Measurements from ENCODE around the gene HEATR1. TPM values are rescaled to one million over a fixed set of nuclear protein-coding genes. Genes with fewer than 3 reads are reported as not detected.

The HEATR1 gene
- total and polyA plus RNA-seq, 4 donors, result 4.2 to 37.5 (median 19.6) TPM

DNA sequence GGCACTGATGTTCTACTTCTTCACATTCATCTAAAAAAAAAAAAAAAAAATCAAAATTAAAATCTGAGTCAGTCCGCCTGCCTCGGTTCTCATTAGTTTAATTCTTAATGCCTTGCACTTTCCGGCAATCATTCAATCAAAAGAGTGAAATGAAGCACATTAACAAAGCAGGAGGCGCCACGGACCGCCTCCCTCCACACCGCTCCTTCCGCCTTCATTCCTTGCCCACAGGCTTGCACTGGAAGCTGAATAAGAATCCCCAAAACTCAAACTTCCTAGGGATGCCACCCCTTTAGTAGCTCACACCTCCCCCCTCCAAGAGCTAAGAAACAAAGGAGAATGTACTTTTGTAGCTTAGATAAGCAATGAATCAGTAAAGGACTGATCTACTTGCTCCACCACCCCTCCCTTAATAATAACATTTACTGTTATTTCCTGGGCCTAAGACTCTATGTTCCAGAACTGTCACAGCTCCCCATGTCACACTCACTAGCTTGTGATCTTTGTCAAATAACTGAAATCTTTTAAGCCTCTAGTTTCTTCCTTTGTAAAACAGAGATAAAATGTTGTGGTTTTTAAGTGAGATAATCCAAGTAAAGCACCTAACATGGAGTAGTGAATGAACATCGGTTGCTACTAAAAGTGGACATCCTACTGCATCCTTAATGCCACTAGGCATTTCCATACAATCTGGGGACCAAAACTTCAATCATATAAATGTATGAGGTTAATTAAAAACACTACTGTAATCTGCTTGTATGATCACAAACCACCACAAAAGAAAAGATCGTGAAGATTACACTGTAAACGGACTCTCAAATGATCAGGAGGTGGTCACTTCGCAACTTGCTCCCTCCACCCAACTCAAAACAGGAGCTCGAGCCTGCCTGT lies 53.1 kb downstream of the HEATR1 start:
- H3K27ac ChIP-seq (ENCODE audit: low read depth in 1 of 2, low read length in 1 of 2), result no peak overlapping the region
- H3K9me3 ChIP-seq (ENCODE audit: control insufficient read depth in 4 of 4, insufficient read depth in 3 of 4, low read length in 3 of 4), result no peaks in the 10 kb centered on the region
- H3K27me3 ChIP-seq (ENCODE audit: control insufficient read depth in 3 of 3, insufficient read depth in 3 of 3, low read length in 2 of 3), result no peaks in the 10 kb centered on the region
- H3K4me1 ChIP-seq (ENCODE audit: control insufficient read depth in 5 of 5, insufficient read depth in 5 of 5, low read length in 5 of 5), result no peaks in the 10 kb centered on the region
- no peak for ATAC-seq (ENCODE audit: insufficient read depth, low FRiP score)
- no peak overlapping the region for H3K4me3 ChIP-seq
- WGBS, 2 donors, result 86 to 91% methylated on average over 13 of the region's 13 CpGs
- no peak for DNase-seq
- TF ChIP-seq, protein P1, sequence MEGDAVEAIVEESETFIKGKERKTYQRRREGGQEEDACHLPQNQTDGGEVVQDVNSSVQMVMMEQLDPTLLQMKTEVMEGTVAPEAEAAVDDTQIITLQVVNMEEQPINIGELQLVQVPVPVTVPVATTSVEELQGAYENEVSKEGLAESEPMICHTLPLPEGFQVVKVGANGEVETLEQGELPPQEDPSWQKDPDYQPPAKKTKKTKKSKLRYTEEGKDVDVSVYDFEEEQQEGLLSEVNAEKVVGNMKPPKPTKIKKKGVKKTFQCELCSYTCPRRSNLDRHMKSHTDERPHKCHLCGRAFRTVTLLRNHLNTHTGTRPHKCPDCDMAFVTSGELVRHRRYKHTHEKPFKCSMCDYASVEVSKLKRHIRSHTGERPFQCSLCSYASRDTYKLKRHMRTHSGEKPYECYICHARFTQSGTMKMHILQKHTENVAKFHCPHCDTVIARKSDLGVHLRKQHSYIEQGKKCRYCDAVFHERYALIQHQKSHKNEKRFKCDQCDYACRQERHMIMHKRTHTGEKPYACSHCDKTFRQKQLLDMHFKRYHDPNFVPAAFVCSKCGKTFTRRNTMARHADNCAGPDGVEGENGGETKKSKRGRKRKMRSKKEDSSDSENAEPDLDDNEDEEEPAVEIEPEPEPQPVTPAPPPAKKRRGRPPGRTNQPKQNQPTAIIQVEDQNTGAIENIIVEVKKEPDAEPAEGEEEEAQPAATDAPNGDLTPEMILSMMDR (IDR thresholded peaks at IDR 0.05; ENCODE audit: control extremely low read depth, extremely low read depth), result no peak
- peaks cover 38 to 82% (median 45%) of the 10 kb centered on the region in 4 donors for H3K36me3 ChIP-seq (ENCODE audit: control insufficient read depth in 4 of 4, insufficient read depth in 4 of 4, low read length in 4 of 4)
- no peak overlapping the region for H3K9ac ChIP-seq (ENCODE audit: insufficient read depth in 1 of 2, low read length in 2 of 2)

DNA sequence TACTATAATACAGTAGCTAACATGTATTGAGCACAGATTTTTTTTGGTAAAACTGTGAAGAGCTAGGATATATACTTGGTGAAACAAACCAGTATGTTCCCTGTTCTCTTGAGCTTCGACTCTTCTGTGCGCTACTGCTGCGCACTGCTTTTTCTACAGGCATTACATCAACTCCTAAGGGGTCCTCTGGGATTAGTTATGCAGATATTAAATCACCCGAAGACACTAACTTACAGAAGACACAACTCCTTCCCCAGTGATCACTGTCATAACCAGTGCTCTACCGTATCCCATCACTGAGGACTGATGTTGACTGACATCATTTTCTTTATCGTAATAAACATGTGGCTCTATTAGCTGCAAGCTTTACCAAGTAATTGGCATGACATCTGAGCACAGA lies 55.9 kb downstream of the HEATR1 start:
- TF ChIP-seq, protein P1 (IDR thresholded peaks at IDR 0.05; ENCODE audit: control extremely low read depth, extremely low read depth), result no peak
- Histone ChIP-seq H3K9ac (ENCODE audit: insufficient read depth in 1 of 2, low read length in 2 of 2) (no peak overlapping the region), H3K4me1 (ENCODE audit: control insufficient read depth in 5 of 5, insufficient read depth in 5 of 5, low read length in 5 of 5) (no peaks in the 10 kb centered on the region), H3K9me3 (ENCODE audit: control insufficient read depth in 4 of 4, insufficient read depth in 3 of 4, low read length in 3 of 4) (no peaks in the 10 kb centered on the region), H3K36me3 (ENCODE audit: control insufficient read depth in 4 of 4, insufficient read depth in 4 of 4, low read length in 4 of 4) (peaks cover 36 to 86% (median 47%) of the 10 kb centered on the region in 4 donors), H3K27ac (ENCODE audit: low read depth in 1 of 2, low read length in 1 of 2) (no peak overlapping the region), H3K27me3 (ENCODE audit: control insufficient read depth in 3 of 3, insufficient read depth in 3 of 3, low read length in 2 of 3) (no peaks in the 10 kb centered on the region), H3K4me3 (no peak overlapping the region)
- 86 to 90% methylated on average over 6 of the region's 6 CpGs for WGBS, 2 donors
- no peak for ATAC-seq (ENCODE audit: insufficient read depth, low FRiP score)
- no peak for DNase-seq

DNA sequence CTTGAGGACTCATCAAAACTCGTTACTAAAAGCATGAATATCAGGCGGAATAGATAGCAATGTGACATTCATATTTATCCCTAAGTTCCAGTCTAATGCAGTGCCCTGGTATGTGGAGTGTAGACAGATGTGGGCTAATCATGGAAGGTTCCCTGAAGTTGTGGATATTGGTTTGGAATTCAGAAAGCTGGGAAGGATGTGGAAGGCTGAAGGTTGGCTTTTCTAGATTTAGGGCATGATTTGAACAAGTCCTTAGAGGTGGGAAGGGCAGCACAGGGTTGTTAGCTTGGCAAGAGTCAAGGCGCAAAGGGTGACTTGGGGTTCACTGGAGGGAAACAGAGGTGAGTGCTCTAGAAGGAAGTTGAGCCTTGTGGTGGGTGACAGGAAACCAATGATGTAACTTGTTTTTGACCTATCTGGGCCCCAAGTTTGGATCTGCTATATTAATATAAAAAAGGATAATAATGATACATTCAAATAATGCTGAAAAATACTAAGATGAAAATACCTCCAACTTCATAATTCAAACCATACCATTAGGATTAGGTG lies 58.6 kb downstream of the HEATR1 start:
- ATAC-seq (ENCODE audit: insufficient read depth, low FRiP score) (no peak), DNase-seq (no peak)
- peaks cover 33 to 89% (median 50%) of the 10 kb centered on the region in 4 donors for H3K36me3 ChIP-seq (ENCODE audit: control insufficient read depth in 4 of 4, insufficient read depth in 4 of 4, low read length in 4 of 4)
- WGBS, 2 donors, result 71 to 72% methylated on average over 3 of the region's 3 CpGs
- no peak overlapping the region for H3K4me3 ChIP-seq
- no peaks in the 10 kb centered on the region for H3K27me3 ChIP-seq (ENCODE audit: control insufficient read depth in 3 of 3, insufficient read depth in 3 of 3, low read length in 2 of 3)
- no peaks in the 10 kb centered on the region for H3K9me3 ChIP-seq (ENCODE audit: control insufficient read depth in 4 of 4, insufficient read depth in 3 of 4, low read length in 3 of 4)
- no peak overlapping the region for H3K9ac ChIP-seq (ENCODE audit: insufficient read depth in 1 of 2, low read length in 2 of 2)
- no peak overlapping the region for H3K27ac ChIP-seq (ENCODE audit: low read depth in 1 of 2, low read length in 1 of 2)
- TF ChIP-seq, protein P1 (IDR thresholded peaks at IDR 0.05; ENCODE audit: control extremely low read depth, extremely low read depth), result no peak
- H3K4me1 ChIP-seq (ENCODE audit: control insufficient read depth in 5 of 5, insufficient read depth in 5 of 5, low read length in 5 of 5), result no peaks in the 10 kb centered on the region
